A549 (cell line): ENCODE results near the gene SLC19A1. TPM values are rescaled to one million over a fixed set of nuclear protein-coding genes. Genes with fewer than 3 reads are reported as not detected.

Experiments
- ATAC-seq, 2 experiments: fragments of 200-7000 bp in 1 of 2; fragments of >200 bp in 1 of 2; cut with Nextera tagmentation in 1 of 2; cut with Tn5 transposase in 1 of 2; 3 replicates each; pipeline versions ENCODE4 v1.8.0 to v1.9.1; 2018 to 2020; ENCODE audit warnings: mild to moderate bottlenecking in 1 of 2, moderate library complexity in 1 of 2
- CTCF ChIA-PET: fragments of 300-600 bp; sonication (Branson Sonifier 250); formaldehyde crosslinking; extraction: SDS; loops from one replicate; lab custom pipeline; 2021; ENCODE audit warnings: antibody characterized with exemption, inconsistent platforms; lab: Yijun Ruan, JAX
- POLR2A ChIA-PET: fragments of 350-600 bp; formaldehyde crosslinking; extraction: SDS; loops from one replicate; lab custom pipeline; 2021; ENCODE audit warnings: antibody characterized with exemption, inconsistent platforms; lab: Yijun Ruan, JAX
- DNase-seq, 2 experiments: peaks; one replicate each; pipeline versions ENCODE4 v3.0.0 to v3.0.0-alpha.2; 2011 to 2016; ENCODE audit warnings: low read depth in 1 of 2, low spot score in 1 of 2
- FAIRE-seq: peaks from 2 replicates; lab custom pipeline; 2011; peaks lifted over from hg19 to GRCh38; lab: Jason Lieb, UNC
- H3K27ac ChIP-seq, 2 experiments: fragments of >200 bp; sonication (Bioruptor Twin); formaldehyde crosslinking; 3 replicates each; pipeline ENCODE4 v1.5.1; 2016 to 2017
- H3K4me1 ChIP-seq: fragments of >200 bp; sonication (Bioruptor Twin); formaldehyde crosslinking; 3 replicates; pipeline ENCODE4 v1.6.1; 2016
- H3K4me2 ChIP-seq: fragments of >200 bp; sonication (Bioruptor Twin); formaldehyde crosslinking; 3 replicates; pipeline ENCODE4 v1.6.1; 2016
- H3K4me3 ChIP-seq: fragments of >200 bp; sonication (Bioruptor Twin); formaldehyde crosslinking; 3 replicates; pipeline ENCODE4 v1.5.1; 2016
- H3K9me3 ChIP-seq: fragments of >200 bp; sonication (Bioruptor Twin); formaldehyde crosslinking; 3 replicates; pipeline ENCODE4 v1.6.1; 2016
- BCL3 ChIP-seq: fragments of >200 bp; sonication (Bioruptor Twin); formaldehyde crosslinking; IDR thresholded peaks from 3 replicates; pipeline ENCODE4 v1.6.1; 2016
- BHLHE40 ChIP-seq: IDR thresholded peaks from 2 replicates; pipeline ENCODE4 v1.6.1; 2012; ENCODE audit warnings: low read depth, low read length, inconsistent platforms
- CBX8 ChIP-seq: fragments of 200-600 bp; sonication (generic); IDR thresholded peaks from 2 replicates; pipeline ENCODE4 v1.6.1; 2016
- CHD4 ChIP-seq: fragments of 200-600 bp; sonication (generic); IDR thresholded peaks from 2 replicates; pipeline ENCODE4 v1.6.1; 2016; ENCODE audit warnings: antibody characterized with exemption, mild to moderate bottlenecking, borderline replicate concordance
- CTCF ChIP-seq: fragments of >200 bp; sonication (Bioruptor Twin); formaldehyde crosslinking; IDR thresholded peaks from 3 replicates; pipeline ENCODE4 v1.5.1; 2016
- E2F6 ChIP-seq: IDR thresholded peaks from 2 replicates; pipeline ENCODE4 v1.6.1; 2012; ENCODE audit warnings: low read depth, borderline replicate concordance
- EHMT2 ChIP-seq: fragments of 200-600 bp; sonication (generic); IDR thresholded peaks from 2 replicates; pipeline ENCODE4 v1.6.1; 2016; ENCODE audit warnings: antibody characterized with exemption, low read depth, mild to moderate bottlenecking, moderate library complexity
- ELK1 ChIP-seq: fragments of 150-350 bp; IDR thresholded peaks from 2 replicates; pipeline ENCODE4 v1.6.1; 2014; ENCODE audit warnings: low read depth, mild to moderate bottlenecking, low read length
- FOSL2 ChIP-seq, 2 experiments: fragments of 450-650 bp in 1 of 2; fragments of >200 bp in 1 of 2; sonication (Bioruptor Twin) in 1 of 2; formaldehyde crosslinking; IDR thresholded peaks; 2 replicates each; pipeline versions ENCODE4 v1.5.0 to v1.6.1; 2016 to 2020; ENCODE audit warnings: mild to moderate bottlenecking in 1 of 2, moderate library complexity in 1 of 2
- FOXS1 ChIP-seq: fragments of 250-450 bp; sonication (Bioruptor Pico); IDR thresholded peaks from 2 replicates; pipeline ENCODE4 v1.5.0; 2020; ENCODE audit warnings: mild to moderate bottlenecking, moderate library complexity
- HDAC2 ChIP-seq: fragments of 200-600 bp; sonication (generic); IDR thresholded peaks from 2 replicates; pipeline ENCODE4 v1.6.1; 2016
- HOXA7 ChIP-seq: fragments of 250-450 bp; sonication (Bioruptor Pico); IDR thresholded peaks from 2 replicates; pipeline ENCODE4 v1.5.0; 2020; ENCODE audit warnings: mild to moderate bottlenecking, moderate library complexity
- HOXB13 ChIP-seq: fragments of 250-450 bp; sonication (Bioruptor Pico); IDR thresholded peaks from 2 replicates; pipeline ENCODE4 v1.5.0; 2020; ENCODE audit warnings: low read depth, mild to moderate bottlenecking, moderate library complexity
- NFE2L2 ChIP-seq: fragments of 150-350 bp; conservative IDR thresholded peaks from 2 replicates; pipeline ENCODE4 v1.6.1; 2014; ENCODE audit warnings: low read length
- NR3C1 ChIP-seq: fragments of >200 bp; sonication (Bioruptor Twin); formaldehyde crosslinking; IDR thresholded peaks from 3 replicates; pipeline ENCODE4 v1.6.1; 2017
- PHF8 ChIP-seq: fragments of 200-600 bp; sonication (generic); IDR thresholded peaks from 2 replicates; pipeline ENCODE4 v1.6.1; 2016; ENCODE audit warnings: low read depth, mild to moderate bottlenecking, antibody characterized with exemption, moderate library complexity, borderline replicate concordance
- POLR2A ChIP-seq: IDR thresholded peaks from 2 replicates; pipeline ENCODE4 v1.6.1; 2012; ENCODE audit warnings: mild to moderate bottlenecking, low read length
- POLR2AphosphoS2 ChIP-seq: conservative IDR thresholded peaks from 2 replicates; pipeline ENCODE4 v1.6.1; 2012; ENCODE audit warnings: low read length, improper control_type of control experiment, inconsistent platforms
- RAD21 ChIP-seq, 2 experiments: fragments of >200 bp in 1 of 2; sonication (Bioruptor Twin) in 1 of 2; formaldehyde crosslinking in 1 of 2; IDR thresholded peaks in 1 of 2; conservative IDR thresholded peaks in 1 of 2; 2 replicates in 1 of 2; 3 replicates in 1 of 2; pipeline ENCODE4 v1.6.1; 2012 to 2018; ENCODE audit warnings: inconsistent platforms in 1 of 2
- RARB ChIP-seq: fragments of 250-450 bp; sonication (Bioruptor Pico); IDR thresholded peaks from 2 replicates; pipeline ENCODE4 v1.8.0; 2021; ENCODE audit warnings: mild to moderate bottlenecking, moderate library complexity
- RCOR1 ChIP-seq: fragments of 150-350 bp; IDR thresholded peaks from 2 replicates; pipeline ENCODE4 v1.6.1; 2014; ENCODE audit warnings: antibody characterized with exemption, low read length, low read depth
- RFX5 ChIP-seq: fragments of 450-650 bp; IDR thresholded peaks from 2 replicates; pipeline ENCODE4 v1.7.1; 2014; ENCODE audit warnings: antibody characterized with exemption, mild to moderate bottlenecking, moderate library complexity
- RNF2 ChIP-seq: fragments of 200-600 bp; sonication (generic); IDR thresholded peaks from 2 replicates; pipeline ENCODE4 v1.6.1; 2016; ENCODE audit warnings: low read depth, mild to moderate bottlenecking, antibody characterized with exemption, moderate library complexity, borderline replicate concordance
- SMC3 ChIP-seq: fragments of >200 bp; sonication (Bioruptor Twin); formaldehyde crosslinking; IDR thresholded peaks from 3 replicates; pipeline ENCODE4 v1.6.1; 2018; ENCODE audit warnings: inconsistent platforms
- SREBF2 ChIP-seq: fragments of 450-650 bp; IDR thresholded peaks from 2 replicates; pipeline ENCODE4 v1.6.1; 2014; ENCODE audit warnings: mild to moderate bottlenecking, moderate library complexity
- TFCP2L1 ChIP-seq: fragments of 250-450 bp; sonication (Bioruptor Pico); IDR thresholded peaks from 2 replicates; pipeline ENCODE4 v1.5.0; 2021; ENCODE audit warnings: mild to moderate bottlenecking
- USF2 ChIP-seq: fragments of 450-650 bp; IDR thresholded peaks from 2 replicates; pipeline ENCODE4 v1.6.1; 2014; ENCODE audit warnings: antibody characterized with exemption
- ZC3H11A ChIP-seq: fragments of 450-650 bp; IDR thresholded peaks from 2 replicates; pipeline ENCODE4 v1.6.1; 2014; ENCODE audit warnings: antibody characterized with exemption, mild to moderate bottlenecking
- ZFP36 ChIP-seq: fragments of 450-650 bp; IDR thresholded peaks from 2 replicates; pipeline ENCODE4 v1.6.1; 2014; ENCODE audit warnings: borderline replicate concordance; ENCODE audit not compliant: partially characterized antibody
- ZSCAN20 ChIP-seq: fragments of 250-450 bp; sonication (Bioruptor Pico); IDR thresholded peaks from 2 replicates; pipeline ENCODE4 v1.8.0; 2022; ENCODE audit warnings: mild to moderate bottlenecking, moderate library complexity
- WGBS: methylation state at CpG from one replicate; pipeline ENCODE4 v1.1.6; 2017; ENCODE audit errors: missing lambda C conversion rate; 5-methylcytosine and 5-hydroxymethylcytosine counted together
- polyA plus RNA-seq, 4 experiments: library from polyadenylated mRNA; depleted of rRNA in 3 of 4; stranded (reverse); fragments of >200 nt; fragmentation: RNase III in 1 of 4; extraction: RNeasy Plus Mini Kit Qiagen cat#74134 plus additional on column Dnase treatment in 1 of 4; gene quantifications; 2 replicates in 3 of 4; 3 replicates in 1 of 4; pipeline ENCODE4 v1.2.3, GENCODE V29; 2011 to 2017

The SLC19A1 gene
- polyA plus RNA-seq, 2 of the 4 experiments (the other 2 are of a cell fraction): 9.8 to 14.0 TPM

GRCh38 chr21:45557616-45558043 lies 15.4 kb upstream of the SLC19A1 start:
- no peak for ATAC-seq
- WGBS: 85% methylated on average over 14 of the region's 14 CpGs
- no peak overlapping the region for H3K4me3 ChIP-seq
- H3K27ac ChIP-seq: no peak overlapping the region
- no peak overlapping the region for H3K4me2 ChIP-seq
- TF ChIP-seq BCL3 (no peak), RARB (no peak), SMC3 (no peak), RNF2 (no peak), USF2 (no peak), HOXB13 (CRISPR knock-in tag) (no peak), PHF8 (no peak), HOXA7 (CRISPR knock-in tag) (no peak), ZSCAN20 (CRISPR knock-in tag) (no peak), RAD21 (conservative IDR thresholded peaks at IDR 0.05 in 1 of 2, IDR thresholded peaks at IDR 0.05 in 1 of 2) (no peak), NFE2L2 (no peak), E2F6 (no peak), ZC3H11A (no peak), POLR2AphosphoS2 (no peak), CTCF (no peak), POLR2A (no peak)
- H3K4me1 ChIP-seq: 0 out of 3 replicates have a peak, but pooled peaks cover 3% of the 10 kb centered on the region
- FAIRE-seq: no peak
- no peaks in the 10 kb centered on the region for H3K9me3 ChIP-seq
- DNase-seq: no peak
- CTCF ChIA-PET: interaction anchor here (1.6 to 6.6 kb wide), 3 partner anchors 15 to 262 kb away, joined by 4 to 49 read pairs (median 43); no protein-coding TSS in a partner anchor
- POLR2A ChIA-PET: no interaction called here

- ATAC-seq (no peak), FAIRE-seq (no peak), DNase-seq (no peak)
- 89% methylated on average over 24 of the region's 33 CpGs for WGBS
- Histone ChIP-seq H3K4me1 (peaks cover 6% of the 10 kb centered on the region; the same call in 2 of the 3 replicates), H3K4me2 (peak overlapping the region; percentile 79), H3K4me3 (no peak overlapping the region), H3K9me3 (no peaks in the 10 kb centered on the region), H3K27ac (no peak overlapping the region)
- ChIA-PET CTCF (interaction anchor here (0.7 to 6.6 kb wide), 40 partner anchors 8 to 366 kb away, joined by 3 to 53 read pairs (median 4); partner anchors contain the start of gene POFUT2), POLR2A (interaction anchor here (0.7 to 1.6 kb wide), 5 partner anchors 14 to 263 kb away, joined by 3 to 9 read pairs (median 3); no protein-coding TSS in a partner anchor)
- no peak for TF ChIP-seq FOSL2 (IDR thresholded peaks at IDR 0.05)
- no peak for TF ChIP-seq FOSL2 (CRISPR knock-in tag; IDR thresholded peaks at IDR 0.05)
- TF ChIP-seq PHF8: no peak
- TF ChIP-seq BHLHE40: no peak
- no peak for TF ChIP-seq CHD4
- TF ChIP-seq RFX5: no peak
- no peak for TF ChIP-seq RAD21 (conservative IDR thresholded peaks at IDR 0.05 in 1 of 2, IDR thresholded peaks at IDR 0.05 in 1 of 2)
- no peak for TF ChIP-seq TFCP2L1
- no peak for TF ChIP-seq EHMT2
- no peak for TF ChIP-seq SREBF2
- no peak for TF ChIP-seq ELK1
- TF ChIP-seq HDAC2: no peak
- no peak for TF ChIP-seq E2F6
- no peak for TF ChIP-seq RCOR1
- no peak for TF ChIP-seq HOXA7 (CRISPR knock-in tag)
- TF ChIP-seq CBX8: no peak
- no peak for TF ChIP-seq NR3C1
- no peak for TF ChIP-seq ZFP36
- TF ChIP-seq FOXS1 (CRISPR knock-in tag): no peak
Measured at GRCh38 chr21:45556645-45557615, 14.7 kb upstream of the SLC19A1 start.
